HepG2 (cell line): Measurements from ENCODE around the gene OR10H1. TPM values are rescaled to one million over a fixed set of nuclear protein-coding genes. Genes with fewer than 3 reads are reported as not detected.

ENCODE experiments used
- ATAC-seq: fragments of 200-7000 bp; cut with Tn5 transposase; 3 replicates; pipeline ENCODE4 v1.9.1; 2020; ENCODE audit warnings: mild to moderate bottlenecking, moderate library complexity
- BruUV-seq: library from RNA; stranded (reverse); fragments of 400-500 nt; replicated peaks from 2 replicates; lab custom pipeline; 2021; lab: Mats Ljungman, UMichigan
- CTCF ChIA-PET: fragments of 300-600 bp; formaldehyde crosslinking; extraction: SDS; loops from one replicate; lab custom pipeline; 2021; ENCODE audit warnings: low total read pairs, inconsistent platforms, low intra/inter-chr PET ratio; lab: Yijun Ruan, JAX
- POLR2A ChIA-PET: fragments of 350-600 bp; sonication (Branson Sonifier 250); formaldehyde crosslinking; loops from one replicate; lab custom pipeline; 2020; ENCODE audit warnings: antibody characterized with exemption, inconsistent platforms; lab: Yijun Ruan, JAX
- DNase-seq: peaks from one replicate; pipeline ENCODE4 v3.0.0-alpha.2; 2015; ENCODE audit warnings: low spot score
- FAIRE-seq: peaks from 3 replicates; lab custom pipeline; 2011; peaks lifted over from hg19 to GRCh38; lab: Jason Lieb, UNC
- H2AFZ ChIP-seq: one replicate; pipeline ENCODE4 v1.6.1; 2011; ENCODE audit warnings: low read length, inconsistent platforms
- H3K27ac ChIP-seq: fragments of 300-600 bp; 3 replicates; pipeline ENCODE4 v1.8.0; 2011; ENCODE audit warnings: mixed run types, mild to moderate bottlenecking, mixed read lengths, low read length, inconsistent platforms; ENCODE audit not compliant: insufficient read depth; ENCODE audit errors: extremely low read length
- H3K27me3 ChIP-seq, 2 experiments: fragments of 200-600 bp in 1 of 2; 2 replicates in 1 of 2; 3 replicates in 1 of 2; pipeline versions ENCODE4 v1.6.0 to v1.8.0; 2011; ENCODE audit warnings: low read length in 2 of 2, mild to moderate bottlenecking in 2 of 2, moderate library complexity in 2 of 2, inconsistent platforms in 1 of 2; ENCODE audit not compliant: insufficient read depth in 2 of 2, control insufficient read depth in 1 of 2
- H3K36me3 ChIP-seq, 2 experiments: fragments of 200-600 bp in 1 of 2; replicated peaks in 1 of 2; 2 replicates in 1 of 2; 3 replicates in 1 of 2; pipeline versions ENCODE4 v1.5.1 to v1.8.0; 2011; ENCODE audit warnings: low read length in 2 of 2, inconsistent platforms in 1 of 2; ENCODE audit not compliant: insufficient read depth in 2 of 2, control insufficient read depth in 1 of 2
- H3K4me1 ChIP-seq: 2 replicates; pipeline ENCODE4 v1.5.1; 2012; ENCODE audit warnings: low read length, inconsistent platforms; ENCODE audit not compliant: insufficient read depth
- H3K4me2 ChIP-seq: 2 replicates; pipeline ENCODE4 v1.6.0; 2011; ENCODE audit warnings: low read depth, low read length, inconsistent platforms
- H3K4me3 ChIP-seq, 3 experiments: fragments of 200-600 bp in 1 of 3; sonication (generic), shearing (Covaris generic) in 1 of 3; replicated peaks in 1 of 3; 2 replicates each; pipeline ENCODE4 v1.5.1; 2011 to 2016; ENCODE audit warnings: low read length in 3 of 3, inconsistent platforms in 2 of 3, low read depth in 2 of 3, mild to moderate bottlenecking in 2 of 3, control low read depth in 1 of 3, mixed read lengths in 1 of 3; ENCODE audit not compliant: insufficient read depth in 1 of 3
- H3K79me2 ChIP-seq: one replicate; pipeline ENCODE4 v1.6.1; 2011; ENCODE audit warnings: low read length, inconsistent platforms; ENCODE audit not compliant: insufficient read depth
- H3K9ac ChIP-seq: 2 replicates; pipeline ENCODE4 v1.6.0; 2011; ENCODE audit warnings: mild to moderate bottlenecking, low read depth, low read length, inconsistent platforms; ENCODE audit not compliant: insufficient read depth
- H3K9me3 ChIP-seq: 2 replicates; pipeline ENCODE4 v1.5.1; 2012; ENCODE audit warnings: mild to moderate bottlenecking, low read length
- H4K20me1 ChIP-seq: 2 replicates; pipeline ENCODE4 v1.6.0; 2011; ENCODE audit warnings: inconsistent platforms, mild to moderate bottlenecking, low read length, moderate library complexity; ENCODE audit not compliant: insufficient read depth
- ELF1 ChIP-seq: sonication (generic); formaldehyde crosslinking; IDR thresholded peaks from 2 replicates; pipeline ENCODE4 v1.4.0; 2020; ENCODE audit warnings: missing genetic modification reagents
- KMT2A ChIP-seq: sonication (generic); formaldehyde crosslinking; IDR thresholded peaks from 2 replicates; pipeline ENCODE4 v1.4.0; 2020; ENCODE audit warnings: missing genetic modification reagents
- MATR3 ChIP-seq: sonication (generic); formaldehyde crosslinking; IDR thresholded peaks from 2 replicates; pipeline ENCODE4 v1.4.0; 2020; ENCODE audit warnings: missing genetic modification reagents
- PHF21A ChIP-seq: sonication (generic); formaldehyde crosslinking; IDR thresholded peaks from 2 replicates; pipeline ENCODE4 v1.5.0; 2020; ENCODE audit warnings: mild to moderate bottlenecking, missing genetic modification reagents
- POLR2A ChIP-seq, 2 experiments: IDR thresholded peaks; 2 replicates each; pipeline ENCODE4 v1.6.1; 2011; ENCODE audit warnings: low read depth in 2 of 2, low read length in 2 of 2, mild to moderate bottlenecking in 1 of 2, moderate library complexity in 1 of 2; ENCODE audit not compliant: insufficient read depth in 1 of 2
- SMAD9 ChIP-seq: sonication (generic); formaldehyde crosslinking; IDR thresholded peaks from 2 replicates; pipeline ENCODE4 v1.5.1; 2020; ENCODE audit warnings: mild to moderate bottlenecking, missing genetic modification reagents
- ZEB1 ChIP-seq: IDR thresholded peaks from 2 replicates; pipeline ENCODE4 v1.6.1; 2012; ENCODE audit warnings: mild to moderate bottlenecking, low read depth, inconsistent platforms; ENCODE audit not compliant: insufficient replicate concordance
- ZKSCAN5 ChIP-seq: sonication (generic); formaldehyde crosslinking; IDR thresholded peaks from 2 replicates; pipeline ENCODE4 v1.5.1; 2020; ENCODE audit warnings: mild to moderate bottlenecking, missing genetic modification reagents
- ZNF780A ChIP-seq: sonication (generic); formaldehyde crosslinking; IDR thresholded peaks from 2 replicates; pipeline ENCODE4 v1.8.0; 2022; ENCODE audit warnings: mild to moderate bottlenecking, missing genetic modification reagents, moderate library complexity
- WGBS: methylation state at CpG from one replicate; pipeline ENCODE4 v1.1.6; 2017; ENCODE audit warnings: low lambda C conversion rate; 5-methylcytosine and 5-hydroxymethylcytosine counted together
- in situ Hi-C: cut with HindIII; loops from 2 replicates; pipeline ENCODE4 v1.10.0; 2017; ENCODE audit warnings: low pct_unique_long_range_greater_than_20kb; ENCODE audit not compliant: extremely low pct_ligation_motif_present
- intact Hi-C: fragments of 100-400 bp; cut with micrococcal nuclease; formaldehyde crosslinking; loops from one replicate; pipeline ENCODE4 v1.10.0; 2022; ENCODE audit not compliant: unreplicated experiment
- polyA plus RNA-seq, 8 experiments: library from polyadenylated mRNA; depleted of rRNA in 3 of 8; stranded (reverse) in 7 of 8; unstranded in 1 of 8; fragments of >200 nt; fragmentation: Illumina TruSeq in 4 of 8; extraction: Trizol in 4 of 8; gene quantifications; 2 replicates each; pipeline versions ENCODE4 v1.2.1 to v1.2.3, GENCODE V29; 2011 to 2016; ENCODE audit warnings: low read depth in 4 of 8, missing spikeins in 1 of 8, mixed read lengths in 1 of 8; ENCODE audit not compliant: insufficient read depth in 1 of 8
- total RNA-seq, 5 experiments: library from RNA; depleted of rRNA; stranded (reverse); fragments of >200 nt; fragmentation: Illumina TruSeq; extraction: Trizol; gene quantifications; 2 replicates each; pipeline ENCODE4 v1.2.3, GENCODE V29; 2016; ENCODE audit warnings: low read depth in 1 of 5
- TF ChIP-seq, protein P1 (sequence below): sonication (generic); formaldehyde crosslinking; IDR thresholded peaks from 2 replicates; pipeline ENCODE4 v1.8.0; 2022; ENCODE audit warnings: missing genetic modification reagents, mild to moderate bottlenecking, moderate library complexity, borderline replicate concordance
- TF ChIP-seq, protein P2 (sequence below): sonication (generic); formaldehyde crosslinking; IDR thresholded peaks from 2 replicates; pipeline ENCODE4 v1.4.0; 2020; ENCODE audit warnings: missing genetic modification reagents

OR10H1 gene
- total and polyA plus RNA-seq, 2 of the 13 experiments (the other 11 are each of a cell fraction or from before 2014, with no cell fraction given) = not detected

DNA sequence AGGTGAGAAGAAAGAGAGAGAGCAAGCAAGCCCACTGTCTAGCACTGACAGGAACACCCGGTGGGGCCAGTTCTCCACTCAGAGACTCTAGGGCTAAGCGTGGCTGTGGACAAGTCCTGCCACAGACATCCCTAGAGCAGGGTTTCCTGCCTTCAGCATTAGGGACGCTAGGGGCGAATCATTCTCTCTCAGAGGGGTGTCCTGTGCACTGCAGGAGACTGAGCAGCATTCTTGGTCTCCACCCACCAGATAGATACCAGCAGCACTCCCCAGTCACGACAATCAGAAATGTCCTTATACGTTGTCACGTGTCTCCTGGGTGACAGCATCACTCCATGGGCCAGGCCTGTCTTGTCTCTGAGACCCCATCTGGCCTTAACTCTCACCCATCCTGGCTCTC, 1.5 kb downstream of the OR10H1 start:
- H3K4me1 ChIP-seq = no peaks in the 10 kb centered on the region
- no peaks in the 10 kb centered on the region for H3K36me3 ChIP-seq
- no peak for FAIRE-seq
- H4K20me1 ChIP-seq = no peaks in the 10 kb centered on the region
- TF ChIP-seq SMAD9 (CRISPR knock-in tag) (no peak), ZNF780A (CRISPR knock-in tag) (no peak), MATR3 (CRISPR knock-in tag) (no peak), POLR2A (IDR thresholded peaks at IDR 0.05; ENCODE audit: insufficient read depth in 1 of 2, low read depth in 2 of 2, low read length in 2 of 2) (no peak), PHF21A (CRISPR knock-in tag) (no peak), KMT2A (CRISPR knock-in tag) (no peak), ZKSCAN5 (no peak), ZEB1 (no peak), ELF1 (CRISPR knock-in tag) (no peak)
- TF ChIP-seq, protein P1, sequence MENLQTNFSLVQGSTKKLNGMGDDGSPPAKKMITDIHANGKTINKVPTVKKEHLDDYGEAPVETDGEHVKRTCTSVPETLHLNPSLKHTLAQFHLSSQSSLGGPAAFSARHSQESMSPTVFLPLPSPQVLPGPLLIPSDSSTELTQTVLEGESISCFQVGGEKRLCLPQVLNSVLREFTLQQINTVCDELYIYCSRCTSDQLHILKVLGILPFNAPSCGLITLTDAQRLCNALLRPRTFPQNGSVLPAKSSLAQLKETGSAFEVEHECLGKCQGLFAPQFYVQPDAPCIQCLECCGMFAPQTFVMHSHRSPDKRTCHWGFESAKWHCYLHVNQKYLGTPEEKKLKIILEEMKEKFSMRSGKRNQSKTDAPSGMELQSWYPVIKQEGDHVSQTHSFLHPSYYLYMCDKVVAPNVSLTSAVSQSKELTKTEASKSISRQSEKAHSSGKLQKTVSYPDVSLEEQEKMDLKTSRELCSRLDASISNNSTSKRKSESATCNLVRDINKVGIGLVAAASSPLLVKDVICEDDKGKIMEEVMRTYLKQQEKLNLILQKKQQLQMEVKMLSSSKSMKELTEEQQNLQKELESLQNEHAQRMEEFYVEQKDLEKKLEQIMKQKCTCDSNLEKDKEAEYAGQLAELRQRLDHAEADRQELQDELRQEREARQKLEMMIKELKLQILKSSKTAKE (CRISPR knock-in tag) = no peak
- TF ChIP-seq, protein P2, sequence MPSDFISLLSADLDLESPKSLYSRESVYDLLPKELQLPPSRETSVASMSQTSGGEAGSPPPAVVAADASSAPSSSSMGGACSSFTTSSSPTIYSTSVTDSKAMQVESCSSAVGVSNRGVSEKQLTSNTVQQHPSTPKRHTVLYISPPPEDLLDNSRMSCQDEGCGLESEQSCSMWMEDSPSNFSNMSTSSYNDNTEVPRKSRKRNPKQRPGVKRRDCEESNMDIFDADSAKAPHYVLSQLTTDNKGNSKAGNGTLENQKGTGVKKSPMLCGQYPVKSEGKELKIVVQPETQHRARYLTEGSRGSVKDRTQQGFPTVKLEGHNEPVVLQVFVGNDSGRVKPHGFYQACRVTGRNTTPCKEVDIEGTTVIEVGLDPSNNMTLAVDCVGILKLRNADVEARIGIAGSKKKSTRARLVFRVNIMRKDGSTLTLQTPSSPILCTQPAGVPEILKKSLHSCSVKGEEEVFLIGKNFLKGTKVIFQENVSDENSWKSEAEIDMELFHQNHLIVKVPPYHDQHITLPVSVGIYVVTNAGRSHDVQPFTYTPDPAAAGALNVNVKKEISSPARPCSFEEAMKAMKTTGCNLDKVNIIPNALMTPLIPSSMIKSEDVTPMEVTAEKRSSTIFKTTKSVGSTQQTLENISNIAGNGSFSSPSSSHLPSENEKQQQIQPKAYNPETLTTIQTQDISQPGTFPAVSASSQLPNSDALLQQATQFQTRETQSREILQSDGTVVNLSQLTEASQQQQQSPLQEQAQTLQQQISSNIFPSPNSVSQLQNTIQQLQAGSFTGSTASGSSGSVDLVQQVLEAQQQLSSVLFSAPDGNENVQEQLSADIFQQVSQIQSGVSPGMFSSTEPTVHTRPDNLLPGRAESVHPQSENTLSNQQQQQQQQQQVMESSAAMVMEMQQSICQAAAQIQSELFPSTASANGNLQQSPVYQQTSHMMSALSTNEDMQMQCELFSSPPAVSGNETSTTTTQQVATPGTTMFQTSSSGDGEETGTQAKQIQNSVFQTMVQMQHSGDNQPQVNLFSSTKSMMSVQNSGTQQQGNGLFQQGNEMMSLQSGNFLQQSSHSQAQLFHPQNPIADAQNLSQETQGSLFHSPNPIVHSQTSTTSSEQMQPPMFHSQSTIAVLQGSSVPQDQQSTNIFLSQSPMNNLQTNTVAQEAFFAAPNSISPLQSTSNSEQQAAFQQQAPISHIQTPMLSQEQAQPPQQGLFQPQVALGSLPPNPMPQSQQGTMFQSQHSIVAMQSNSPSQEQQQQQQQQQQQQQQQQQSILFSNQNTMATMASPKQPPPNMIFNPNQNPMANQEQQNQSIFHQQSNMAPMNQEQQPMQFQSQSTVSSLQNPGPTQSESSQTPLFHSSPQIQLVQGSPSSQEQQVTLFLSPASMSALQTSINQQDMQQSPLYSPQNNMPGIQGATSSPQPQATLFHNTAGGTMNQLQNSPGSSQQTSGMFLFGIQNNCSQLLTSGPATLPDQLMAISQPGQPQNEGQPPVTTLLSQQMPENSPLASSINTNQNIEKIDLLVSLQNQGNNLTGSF = no peak
- no peak overlapping the region for H2AFZ ChIP-seq
- no peaks in the 10 kb centered on the region for H3K9me3 ChIP-seq
- WGBS = 4% methylated on average over 3 of the region's 7 CpGs
- POLR2A ChIA-PET = no interaction called here
- no TSS peak for BruUV-seq
- H3K79me2 ChIP-seq = no peaks in the 10 kb centered on the region
- H3K9ac ChIP-seq = no peak overlapping the region
- ATAC-seq = no peak
- no peak overlapping the region for H3K4me2 ChIP-seq
- H3K27me3 ChIP-seq = no peaks in the 10 kb centered on the region; a peak in 1 of 5 replicates
- H3K27ac ChIP-seq = no peak overlapping the region
- intact Hi-C loops = no loop called here
- no peak for DNase-seq
- no peak overlapping the region for H3K4me3 ChIP-seq
- CTCF ChIA-PET = no interaction called here
- in situ Hi-C loops = no loop called here
